Astrocyte of the spinal cord (primary cell): Measurements from ENCODE around the gene TH.

Experiments used
- DNase-seq: peaks from one replicate; pipeline ENCODE4 v3.0.0; 2011; ENCODE audit warnings: low read depth, low spot score
- H3K4me3 ChIP-seq: 2 replicates; pipeline ENCODE4 v1.5.1; 2011; ENCODE audit warnings: low read depth, mild to moderate bottlenecking, low read length, moderate library complexity
- in situ Hi-C: cut with HindIII; loops from 2 replicates; pipeline ENCODE4 v1.10.0; 2017; ENCODE audit warnings: low sequenced_read_pairs
- TF ChIP-seq, protein P1 (sequence below): IDR thresholded peaks from 2 replicates; pipeline ENCODE4 v1.5.1; 2012; ENCODE audit warnings: low read depth, mild to moderate bottlenecking, low read length, inconsistent platforms

Gene TH

DNA sequence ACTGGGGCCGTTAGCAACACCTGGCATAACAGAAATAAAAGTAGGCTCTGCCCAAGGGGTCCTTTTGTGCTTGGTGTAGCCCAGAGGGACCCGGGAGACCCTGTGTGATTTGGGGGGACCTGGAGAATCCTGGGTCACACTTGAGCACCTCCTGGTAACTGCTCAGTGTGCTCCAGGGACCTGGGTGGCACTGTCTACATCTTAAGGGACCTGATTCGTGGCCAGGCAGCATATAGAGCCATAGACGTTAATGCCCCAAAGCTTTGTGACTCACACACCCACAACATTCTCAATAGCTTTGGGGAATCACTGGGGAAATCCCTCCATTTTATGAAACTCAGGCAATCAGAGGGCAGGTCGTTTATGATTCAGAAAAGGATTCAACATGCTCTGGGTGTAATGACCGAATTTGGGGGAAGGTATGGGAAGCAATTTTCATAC, 28.8 kb downstream of the TH start:
- H3K4me3 ChIP-seq, result no peak overlapping the region
- no peak for DNase-seq
- TF ChIP-seq, protein P1, sequence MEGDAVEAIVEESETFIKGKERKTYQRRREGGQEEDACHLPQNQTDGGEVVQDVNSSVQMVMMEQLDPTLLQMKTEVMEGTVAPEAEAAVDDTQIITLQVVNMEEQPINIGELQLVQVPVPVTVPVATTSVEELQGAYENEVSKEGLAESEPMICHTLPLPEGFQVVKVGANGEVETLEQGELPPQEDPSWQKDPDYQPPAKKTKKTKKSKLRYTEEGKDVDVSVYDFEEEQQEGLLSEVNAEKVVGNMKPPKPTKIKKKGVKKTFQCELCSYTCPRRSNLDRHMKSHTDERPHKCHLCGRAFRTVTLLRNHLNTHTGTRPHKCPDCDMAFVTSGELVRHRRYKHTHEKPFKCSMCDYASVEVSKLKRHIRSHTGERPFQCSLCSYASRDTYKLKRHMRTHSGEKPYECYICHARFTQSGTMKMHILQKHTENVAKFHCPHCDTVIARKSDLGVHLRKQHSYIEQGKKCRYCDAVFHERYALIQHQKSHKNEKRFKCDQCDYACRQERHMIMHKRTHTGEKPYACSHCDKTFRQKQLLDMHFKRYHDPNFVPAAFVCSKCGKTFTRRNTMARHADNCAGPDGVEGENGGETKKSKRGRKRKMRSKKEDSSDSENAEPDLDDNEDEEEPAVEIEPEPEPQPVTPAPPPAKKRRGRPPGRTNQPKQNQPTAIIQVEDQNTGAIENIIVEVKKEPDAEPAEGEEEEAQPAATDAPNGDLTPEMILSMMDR, result no peak
- in situ Hi-C loops, result no loop called here

DNA sequence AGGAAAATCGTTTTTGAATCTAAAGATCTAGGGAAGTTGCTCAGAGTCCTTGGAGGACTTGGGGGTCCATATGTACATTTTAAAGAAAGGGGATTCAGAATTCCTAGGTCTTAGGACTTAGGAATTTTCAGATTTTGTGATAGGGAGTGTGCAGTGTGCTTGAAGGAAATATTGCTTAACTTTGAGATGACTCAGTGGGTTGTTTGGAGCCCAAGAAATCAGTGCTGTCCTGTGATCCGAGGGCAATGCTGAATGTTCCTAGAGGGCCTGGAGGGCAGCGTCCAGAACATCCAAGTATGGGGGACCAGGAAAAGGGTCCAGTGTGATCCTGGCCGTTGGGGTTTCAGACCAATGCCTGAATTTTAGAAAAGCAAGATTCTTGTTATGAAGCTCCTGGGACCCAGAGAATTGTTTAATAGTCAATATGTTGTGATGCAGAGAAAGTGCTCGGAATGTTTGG, 29.3 kb downstream of the TH start:
- in situ Hi-C loops, result no loop called here

DNA sequence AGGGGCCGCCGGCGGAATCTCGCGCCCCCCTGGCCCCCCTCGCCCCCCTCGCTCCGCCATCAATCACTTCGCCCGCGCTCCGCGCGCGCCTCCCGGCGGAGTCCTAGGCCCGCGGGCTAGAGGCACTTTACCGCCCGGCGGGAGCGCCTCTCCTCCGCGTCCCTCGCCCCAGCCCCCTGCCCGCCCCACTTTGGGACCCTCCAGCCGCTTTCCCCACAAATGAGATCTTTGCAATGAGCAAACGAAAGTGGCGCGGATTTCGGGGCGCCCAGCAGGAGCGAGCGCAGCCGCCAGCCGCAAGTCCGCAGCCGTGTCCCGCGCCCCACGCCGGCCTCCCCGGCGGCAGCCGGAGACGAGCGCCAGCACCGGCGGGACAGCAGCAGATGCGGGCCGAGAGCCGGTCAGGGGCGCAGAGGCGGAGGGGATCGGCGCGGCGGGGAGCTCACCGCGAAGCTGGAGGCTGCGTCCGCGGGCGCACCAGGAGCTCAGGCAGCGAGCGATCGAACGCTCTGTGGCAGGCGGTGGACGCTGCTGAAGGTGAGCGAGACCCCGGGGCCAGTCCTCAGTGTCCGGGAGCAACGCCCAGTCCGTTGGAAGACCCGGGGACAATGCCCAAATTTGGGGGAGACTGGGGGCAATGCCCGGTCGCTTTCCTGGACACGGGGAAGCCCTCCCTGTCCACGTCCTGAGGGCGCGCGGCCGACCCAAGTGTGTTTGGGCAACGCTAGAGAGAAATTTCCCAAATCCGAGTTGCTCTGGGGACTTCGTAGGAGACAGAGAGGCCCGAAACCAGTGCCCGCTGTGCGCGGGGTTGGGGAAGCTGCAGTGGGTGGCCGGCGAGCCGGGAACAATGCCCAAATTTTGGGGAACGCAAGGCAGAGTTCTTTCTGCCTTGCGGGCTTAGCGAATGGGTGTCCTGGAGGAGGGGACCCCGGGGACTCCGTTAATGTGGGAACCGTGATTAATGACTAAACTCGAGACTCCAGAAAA, 30.9 kb downstream of the TH start:
- in situ Hi-C loops, result no loop called here
- DNase-seq, result no peak
- no peak overlapping the region for H3K4me3 ChIP-seq
- TF ChIP-seq, protein P1, result no peak

More for the DNA sequence above, 29.3 kb downstream of the TH start:
- DNase-seq, result no peak
- H3K4me3 ChIP-seq, result no peak overlapping the region
- TF ChIP-seq, protein P1, result no peak

DNA sequence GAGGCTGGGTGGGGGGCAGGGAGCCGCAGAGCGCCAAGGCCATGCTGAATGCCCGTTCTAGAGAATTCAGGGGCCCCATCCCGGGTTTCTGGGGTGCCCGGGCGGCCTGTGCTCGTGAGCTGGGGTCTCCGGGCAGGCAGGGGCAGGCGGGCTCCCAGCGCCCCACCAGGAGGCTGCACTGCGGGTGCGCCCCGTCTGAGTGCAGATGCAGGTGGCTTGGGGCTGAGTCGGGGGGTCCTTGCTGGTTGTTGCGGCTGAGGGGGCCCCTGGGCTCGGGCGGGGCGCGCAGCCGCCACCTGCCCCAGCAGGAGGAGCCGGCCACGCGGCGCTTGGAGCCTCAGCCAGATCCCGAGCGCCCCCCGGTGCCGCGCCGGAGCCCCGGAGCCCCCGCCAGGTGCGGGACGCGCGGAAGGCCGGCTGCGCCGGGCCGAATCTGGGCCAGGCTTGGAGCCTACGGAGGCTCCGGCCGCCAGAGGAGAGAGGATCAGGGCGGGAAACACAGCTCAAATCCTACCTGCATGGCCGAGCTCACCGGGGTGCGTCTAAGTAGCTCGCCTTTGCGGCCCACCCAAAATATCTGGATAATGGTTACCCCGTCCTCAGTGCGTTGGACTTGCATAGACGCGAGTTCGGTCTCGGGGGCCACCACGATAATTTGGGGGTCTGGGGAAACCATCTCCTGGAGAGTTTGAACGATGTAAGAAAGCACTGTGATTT, 31.8 kb downstream of the TH start:
- TF ChIP-seq, protein P1, result no peak
- H3K4me3 ChIP-seq, result no peak overlapping the region
- in situ Hi-C loops, result no loop called here

DNA sequence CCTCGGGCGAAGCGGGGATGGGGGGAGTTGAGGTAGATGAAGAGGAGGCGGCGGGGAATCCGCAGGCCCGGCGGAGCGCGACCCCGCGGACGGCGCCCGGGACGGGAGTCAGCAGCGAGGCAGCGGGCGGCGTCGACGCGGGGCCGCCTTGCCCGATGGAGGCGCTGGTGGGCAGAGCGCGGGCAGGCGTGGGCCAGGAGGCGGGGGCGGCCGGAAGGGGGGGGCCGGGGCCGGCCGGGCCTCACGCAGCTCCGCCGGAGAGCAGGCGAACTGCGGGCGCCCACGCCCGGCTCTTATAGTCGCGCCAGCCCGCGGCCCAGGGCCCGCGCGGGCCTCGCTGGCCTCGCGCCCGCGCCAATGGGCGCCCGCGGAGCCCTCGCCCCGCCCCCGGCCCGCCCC, 32.5 kb downstream of the TH start, which contains the start of gene IGF2:
Gene IGF2 (minus strand): TSS at position 267 of the 399 bp plus-strand sequence. CDS start 3,866 bp downstream, outside the sequence.
- H3K4me3 ChIP-seq, result peak within 1 kb of the TSS; percentile 46
- DNase-seq, result no peak
- in situ Hi-C loops, result no loop called here
- TF ChIP-seq, protein P1, result no peak

More for the DNA sequence above, 31.8 kb downstream of the TH start:
- no peak for DNase-seq

DNA sequence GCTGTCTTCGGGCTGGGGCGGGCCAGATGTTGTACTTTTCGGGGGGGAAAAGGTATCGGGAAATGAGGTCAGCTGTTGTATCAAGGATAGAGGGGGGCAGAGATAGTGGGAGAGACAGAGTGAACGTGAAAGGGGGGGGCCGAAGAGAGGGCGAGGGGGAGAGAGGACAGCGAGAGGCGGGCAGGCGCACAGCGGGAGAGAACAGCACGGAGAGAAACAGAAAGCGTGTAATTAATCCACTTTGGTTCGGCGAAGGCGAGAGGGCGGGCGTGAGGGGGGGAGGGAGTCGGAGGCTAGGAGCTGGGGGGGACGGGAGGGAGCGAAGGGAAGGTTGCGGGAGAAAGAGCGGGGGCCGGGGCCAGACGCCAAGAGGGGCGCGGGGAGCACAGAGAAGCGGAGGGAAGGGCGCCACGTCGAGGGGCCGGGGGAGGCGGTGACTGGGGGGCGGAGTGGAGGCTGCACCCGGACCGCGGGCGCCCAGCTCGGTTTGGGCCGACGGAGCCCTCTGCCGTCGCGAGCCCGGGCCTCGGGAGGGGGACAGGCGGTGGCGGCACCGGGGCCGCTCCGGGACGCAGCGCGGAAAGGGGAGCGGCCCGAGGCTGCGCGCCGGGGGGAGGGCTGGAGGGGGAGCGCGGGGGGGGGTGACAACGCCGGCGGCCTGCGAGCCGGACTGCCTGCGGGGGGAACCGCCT, 33.0 kb downstream of the TH start:
- H3K4me3 ChIP-seq, result peak overlapping the region; percentile 46
- TF ChIP-seq, protein P1, result no peak
- no peak for DNase-seq
- in situ Hi-C loops, result no loop called here
